IPS-18c (cell line): ENCODE results near the gene ALOX12B.
"Not testable (repeated sequence)": the region's sequence is repeated elsewhere in the genome, so short reads cannot be mapped to it uniquely, and the experiment has no call there.

Experiments
- H3K4me3 ChIP-seq: 2 replicates; pipeline ENCODE4 v1.7.0; 2013; ENCODE audit warnings: low read depth, mild to moderate bottlenecking, low read length, moderate library complexity; ENCODE audit not compliant: insufficient read depth
- H3K9me3 ChIP-seq: one replicate; pipeline ENCODE4 v1.6.1; 2013; ENCODE audit warnings: mild to moderate bottlenecking, low read length, moderate library complexity; ENCODE audit not compliant: control insufficient read depth, insufficient read depth

Gene ALOX12B

GRCh38 chr17:8120520-8121406 is 33.2 kb upstream of the ALOX12B start:
- H3K4me3 ChIP-seq, result peak overlapping the region; percentile 82
- no peaks in the 10 kb centered on the region for H3K9me3 ChIP-seq

GRCh38 chr17:8119581-8120519 is 32.3 kb upstream of the ALOX12B start:
- H3K4me3 ChIP-seq, result peak overlapping the region; percentile 87
- H3K9me3 ChIP-seq, result no peaks in the 10 kb centered on the region

GRCh38 chr17:8118769-8119580 is 31.5 kb upstream of the ALOX12B start:
- peak overlapping the region; percentile 87 for H3K4me3 ChIP-seq
- no peaks in the 10 kb centered on the region for H3K9me3 ChIP-seq

GRCh38 chr17:8117980-8118768 is 30.7 kb upstream of the ALOX12B start, which contains the start of gene ALOXE3:
ALOXE3 (minus strand) TSS chr17:8118514; CDS start chr17:8117990, 524 bp downstream.
- H3K9me3 ChIP-seq, result no peaks in the 10 kb centered on the region
- H3K4me3 ChIP-seq, result peak within 1 kb of the TSS; percentile 87

- Histone ChIP-seq H3K4me3 (peak overlapping the region; percentile 87), H3K9me3 (no peaks in the 10 kb centered on the region)
Observed at GRCh38 chr17:8117367-8117979, 30.0 kb upstream of the ALOX12B start.

GRCh38 chr17:8116776-8117175 is 29.3 kb upstream of the ALOX12B start:
- Histone ChIP-seq H3K4me3 (no peak overlapping the region), H3K9me3 (no peaks in the 10 kb centered on the region)

- no peaks in the 10 kb centered on the region for H3K9me3 ChIP-seq
- H3K4me3 ChIP-seq, result no peak overlapping the region
Observed at GRCh38 chr17:8110907-8111306, 23.4 kb upstream of the ALOX12B start.

GRCh38 chr17:8110456-8110804 is 22.9 kb upstream of the ALOX12B start:
- no peaks in the 10 kb centered on the region for H3K9me3 ChIP-seq
- H3K4me3 ChIP-seq, result peak overlapping the region; percentile 74; the same call in 1 of the 2 replicates

GRCh38 chr17:8109661-8110455 is 22.3 kb upstream of the ALOX12B start:
- H3K4me3 ChIP-seq, result peak overlapping the region; percentile 74

GRCh38 chr17:8108972-8109660 is 21.6 kb upstream of the ALOX12B start:
- Histone ChIP-seq H3K9me3 (no peaks in the 10 kb centered on the region), H3K4me3 (no peak overlapping the region)

More at GRCh38 chr17:8109661-8110455, 22.3 kb upstream of the ALOX12B start:
- H3K9me3 ChIP-seq, result no peaks in the 10 kb centered on the region

GRCh38 chr17:8106980-8107379 is 19.5 kb upstream of the ALOX12B start:
- H3K4me3 ChIP-seq, H3K9me3 ChIP-seq: not testable (repeated sequence)

GRCh38 chr17:8105957-8106398 is 18.5 kb upstream of the ALOX12B start:
- Histone ChIP-seq H3K9me3 (no peaks in the 10 kb centered on the region), H3K4me3 (no peak overlapping the region)

- Histone ChIP-seq H3K4me3 (no peak overlapping the region), H3K9me3 (peaks cover 2% of the 10 kb centered on the region)
Observed at GRCh38 chr17:8104911-8105310, 17.4 kb upstream of the ALOX12B start.

- Histone ChIP-seq H3K9me3 (peaks cover 2% of the 10 kb centered on the region), H3K4me3 (no peak overlapping the region)
Observed at GRCh38 chr17:8103549-8103948, 16.0 kb upstream of the ALOX12B start.

GRCh38 chr17:8101721-8102120 is 14.2 kb upstream of the ALOX12B start:
- Histone ChIP-seq H3K4me3 (no peak overlapping the region), H3K9me3 (peaks cover 2% of the 10 kb centered on the region)
